Activated naive CD4-positive, alpha-beta T cell treated with anti-CD3 and anti-CD28 coated beads for 36 hours (primary cell): Measurements from ENCODE around the gene ZNF680. TPM values are rescaled to one million over a fixed set of nuclear protein-coding genes. Genes with fewer than 3 reads are reported as not detected.

Experiments used
- CTCF ChIA-PET: fragments of 350-600 bp; sonication (Branson Sonifier 250); formaldehyde crosslinking; loops from one replicate; lab custom pipeline; 2021; ENCODE audit warnings: antibody characterized with exemption; lab: Charles Lee
- DNase-seq: peaks from one replicate; pipeline ENCODE4 v3.0.0-alpha.2; 2020
- H3K27ac Mint-ChIP-seq: one replicate; pipeline ENCODE4 v1.8.0; 2021; ENCODE audit warnings: mild to moderate bottlenecking, mixed read lengths
- H3K27me3 Mint-ChIP-seq: one replicate; pipeline ENCODE4 v1.8.0; 2021; ENCODE audit warnings: low read depth, mixed read lengths
- H3K36me3 Mint-ChIP-seq: one replicate; pipeline ENCODE4 v1.8.0; 2021; ENCODE audit warnings: low read depth, mixed read lengths
- H3K4me1 Mint-ChIP-seq: one replicate; pipeline ENCODE4 v1.8.0; 2021; ENCODE audit warnings: low read depth, mixed read lengths
- H3K4me3 Mint-ChIP-seq: one replicate; pipeline ENCODE4 v1.8.0; 2021; ENCODE audit warnings: mild to moderate bottlenecking, moderate library complexity, mixed read lengths
- H3K9me3 Mint-ChIP-seq: one replicate; pipeline ENCODE4 v1.8.0; 2021; ENCODE audit warnings: mixed read lengths
- intact Hi-C: fragments of 100-400 bp; cut with micrococcal nuclease; formaldehyde crosslinking; loops from one replicate; pipeline ENCODE4 v1.15.1; 2023
- total RNA-seq, 2 experiments: library from RNA; stranded (reverse); gene quantifications; one replicate each; pipeline ENCODE4 v1.2.3, GENCODE V29; 2021

The ZNF680 gene
- total RNA-seq, 2 experiments from 2014 or later: 13.4 to 14.0 TPM

- intact Hi-C loops: no loop called here
- Mint-ChIP-seq H3K9me3 (peaks cover 42% of the 10 kb centered on the region), H3K4me1 (peaks cover 4% of the 10 kb centered on the region), H3K27me3 (no peaks in the 10 kb centered on the region), H3K27ac (no peak overlapping the region), H3K4me3 (no peak overlapping the region), H3K36me3 (peaks cover 76% of the 10 kb centered on the region)
- no peak for DNase-seq
- CTCF ChIA-PET: no interaction called here
These were observed 11.3 kb downstream of the ZNF680 start for GRCh38 chr7:64551375-64552142.

GRCh38 chr7:64544010-64544409, 18.9 kb downstream of the ZNF680 start:
- Mint-ChIP-seq H3K36me3 (peaks cover 67% of the 10 kb centered on the region), H3K27ac (no peak overlapping the region), H3K9me3 (peaks cover 10% of the 10 kb centered on the region), H3K4me1 (peaks cover 4% of the 10 kb centered on the region), H3K4me3 (no peak overlapping the region), H3K27me3 (no peaks in the 10 kb centered on the region)
- CTCF ChIA-PET: no interaction called here
- intact Hi-C loops: no loop called here
- no peak for DNase-seq

- intact Hi-C loops: no loop called here
- Mint-ChIP-seq H3K9me3 (peaks cover 8% of the 10 kb centered on the region), H3K27ac (no peak overlapping the region), H3K27me3 (no peaks in the 10 kb centered on the region), H3K36me3 (peaks cover 70% of the 10 kb centered on the region), H3K4me3 (no peak overlapping the region), H3K4me1 (peaks cover 4% of the 10 kb centered on the region)
- CTCF ChIA-PET: no interaction called here
- DNase-seq: no peak
These were observed 21.2 kb downstream of the ZNF680 start for GRCh38 chr7:64541438-64542359.

GRCh38 chr7:64533756-64534155, 29.1 kb downstream of the ZNF680 start:
- H3K27ac Mint-ChIP-seq: no peak overlapping the region
- H3K4me3 Mint-ChIP-seq: no peak overlapping the region
- no peaks in the 10 kb centered on the region for H3K27me3 Mint-ChIP-seq
- DNase-seq: no peak
- peaks cover 60% of the 10 kb centered on the region for H3K9me3 Mint-ChIP-seq
- H3K4me1 Mint-ChIP-seq: peaks cover 10% of the 10 kb centered on the region
- CTCF ChIA-PET: no interaction called here
- intact Hi-C loops: no loop called here
- peaks cover 91% of the 10 kb centered on the region for H3K36me3 Mint-ChIP-seq

GRCh38 chr7:64528770-64529169, 34.1 kb downstream of the ZNF680 start:
- Mint-ChIP-seq H3K9me3 (peaks cover 62% of the 10 kb centered on the region), H3K4me3 (no peak overlapping the region), H3K4me1 (peaks cover 12% of the 10 kb centered on the region), H3K27ac (no peak overlapping the region), H3K27me3 (no peaks in the 10 kb centered on the region), H3K36me3 (peaks cover 85% of the 10 kb centered on the region)
- intact Hi-C loops: no loop called here
- CTCF ChIA-PET: no interaction called here
- no peak for DNase-seq

- CTCF ChIA-PET: no interaction called here
- intact Hi-C loops: no loop called here
- Mint-ChIP-seq H3K9me3 (peaks cover 59% of the 10 kb centered on the region), H3K4me1 (no peaks in the 10 kb centered on the region), H3K4me3 (no peak overlapping the region), H3K27ac (no peak overlapping the region), H3K27me3 (no peaks in the 10 kb centered on the region), H3K36me3 (peaks cover 78% of the 10 kb centered on the region)
- no peak for DNase-seq
These were observed 41.4 kb downstream of the ZNF680 start for GRCh38 chr7:64521409-64521984.

- Mint-ChIP-seq H3K4me3 (no peak overlapping the region), H3K9me3 (peaks cover 58% of the 10 kb centered on the region), H3K36me3 (peaks cover 75% of the 10 kb centered on the region), H3K4me1 (no peaks in the 10 kb centered on the region), H3K27me3 (no peaks in the 10 kb centered on the region), H3K27ac (no peak overlapping the region)
- intact Hi-C loops: loop anchor here (5.0 kb wide), 1 partner anchor 209 kb away; no protein-coding TSS in a partner anchor
- DNase-seq: no peak
- CTCF ChIA-PET: interaction anchor here (0.5 to 1.1 kb wide), 3 partner anchors 21 to 213 kb away, joined by 3 to 7 read pairs (median 5); no protein-coding TSS in a partner anchor
These were observed 46.4 kb downstream of the ZNF680 start for GRCh38 chr7:64516451-64516850.

- no peak for DNase-seq
- H3K4me1 Mint-ChIP-seq: no peaks in the 10 kb centered on the region
- no peak overlapping the region for H3K4me3 Mint-ChIP-seq
- no peaks in the 10 kb centered on the region for H3K27me3 Mint-ChIP-seq
- H3K9me3 Mint-ChIP-seq: peaks cover 54% of the 10 kb centered on the region
- intact Hi-C loops: loop anchor here (5.0 kb wide), 1 partner anchor 208 kb away; no protein-coding TSS in a partner anchor
- H3K27ac Mint-ChIP-seq: no peak overlapping the region
- peaks cover 73% of the 10 kb centered on the region for H3K36me3 Mint-ChIP-seq
- CTCF ChIA-PET: interaction anchor here (0.5 to 1.1 kb wide), 2 partner anchors 22 to 42 kb away, joined by 3 to 7 read pairs; no protein-coding TSS in a partner anchor
These were observed 47.1 kb downstream of the ZNF680 start for GRCh38 chr7:64515781-64516180.

- no peaks in the 10 kb centered on the region for H3K27me3 Mint-ChIP-seq
- DNase-seq: no peak
- intact Hi-C loops: loop anchor here (5.0 kb wide), 1 partner anchor 208 kb away; no protein-coding TSS in a partner anchor
- no peak overlapping the region for H3K4me3 Mint-ChIP-seq
- H3K9me3 Mint-ChIP-seq: peaks cover 51% of the 10 kb centered on the region
- H3K27ac Mint-ChIP-seq: no peak overlapping the region
- H3K4me1 Mint-ChIP-seq: no peaks in the 10 kb centered on the region
- H3K36me3 Mint-ChIP-seq: peaks cover 70% of the 10 kb centered on the region
- CTCF ChIA-PET: no interaction called here
These were observed 47.5 kb downstream of the ZNF680 start for GRCh38 chr7:64515330-64515729.

GRCh38 chr7:64509583-64509982, 53.3 kb downstream of the ZNF680 start:
- CTCF ChIA-PET: interaction anchor here (0.6 kb wide), 1 partner anchor 279 kb away, joined by 4 read pairs; no protein-coding TSS in a partner anchor
- Mint-ChIP-seq H3K4me3 (no peak overlapping the region), H3K27me3 (no peaks in the 10 kb centered on the region), H3K36me3 (peaks cover 44% of the 10 kb centered on the region), H3K9me3 (peaks cover 35% of the 10 kb centered on the region), H3K27ac (no peak overlapping the region), H3K4me1 (no peaks in the 10 kb centered on the region)
- intact Hi-C loops: no loop called here
- DNase-seq: no peak

GRCh38 chr7:64504581-64505120, 58.2 kb downstream of the ZNF680 start:
- intact Hi-C loops: no loop called here
- Mint-ChIP-seq H3K36me3 (peaks cover 30% of the 10 kb centered on the region), H3K4me3 (no peak overlapping the region), H3K27me3 (no peaks in the 10 kb centered on the region), H3K4me1 (no peaks in the 10 kb centered on the region), H3K27ac (no peak overlapping the region), H3K9me3 (peaks cover 48% of the 10 kb centered on the region)
- CTCF ChIA-PET: no interaction called here
- no peak for DNase-seq

- H3K36me3 Mint-ChIP-seq: peaks cover 16% of the 10 kb centered on the region
- no peak overlapping the region for H3K4me3 Mint-ChIP-seq
- H3K27me3 Mint-ChIP-seq: no peaks in the 10 kb centered on the region
- CTCF ChIA-PET: no interaction called here
- H3K27ac Mint-ChIP-seq: no peak overlapping the region
- no peak for DNase-seq
- H3K4me1 Mint-ChIP-seq: no peaks in the 10 kb centered on the region
- H3K9me3 Mint-ChIP-seq: peaks cover 31% of the 10 kb centered on the region
- intact Hi-C loops: no loop called here
These were observed 64.6 kb downstream of the ZNF680 start for GRCh38 chr7:64498270-64498669.
